CD4-positive, alpha-beta T cell treated with Interleukin-6 at 100 ng/mL for 8 hours (primary cell): ENCODE data around the gene PITX3.

ENCODE experiments used
- DNase-seq: peaks from one replicate; pipeline ENCODE4 v3.0.0-alpha.2; 2020; ENCODE audit warnings: mixed read lengths, low spot score

The PITX3 gene

GRCh38 chr10:102241444-102242117 lies at the start of gene PITX3:
PITX3 (minus strand) TSS chr10:102241512; CDS start chr10:102232080, 9,432 bp downstream.
- DNase-seq = peak; percentile 86

DNA sequence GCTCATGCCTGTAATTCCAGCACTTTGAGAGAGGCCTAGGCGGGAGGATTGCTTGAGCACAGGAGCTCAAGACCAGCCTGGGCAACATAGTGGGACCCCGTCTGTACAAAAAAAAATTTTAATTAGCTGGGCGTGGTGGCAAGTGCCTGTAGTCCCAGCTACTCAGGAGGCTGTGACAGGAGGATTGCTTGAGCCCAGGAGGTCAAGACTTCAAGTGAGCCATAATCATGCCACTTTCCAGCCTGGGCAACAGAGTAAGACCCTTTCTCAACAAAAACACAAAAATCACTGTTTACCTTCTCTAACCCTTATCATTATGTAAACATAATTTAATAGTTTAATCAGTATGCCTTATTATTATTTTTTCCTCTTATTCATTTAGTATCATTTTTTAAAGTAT lies 48.5 kb upstream of the PITX3 start:
- DNase-seq = no peak

GRCh38 chr10:102289356-102289755 lies 48.0 kb upstream of the PITX3 start:
- DNase-seq = no peak

- DNase-seq = no peak
Measured at GRCh38 chr10:102287991-102288390, 46.7 kb upstream of the PITX3 start.

DNA sequence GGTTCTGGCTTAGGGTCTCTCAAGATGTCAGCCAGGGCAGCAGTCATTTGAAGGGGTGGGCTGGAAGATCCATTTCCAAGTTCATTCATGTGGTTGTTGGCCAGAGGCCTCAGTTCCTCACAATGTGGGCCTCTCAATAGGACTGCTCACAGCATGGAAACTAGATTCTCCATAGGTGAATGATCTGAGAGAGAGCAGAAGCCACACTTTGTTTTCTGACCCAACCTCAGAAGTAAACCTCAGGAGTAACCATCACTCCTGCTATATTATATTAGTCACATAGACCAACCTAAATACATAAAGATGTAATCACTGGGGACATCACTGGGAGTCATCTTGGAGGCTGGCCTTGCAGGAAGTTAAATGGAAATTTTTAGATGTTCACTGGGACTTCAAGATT lies 46.2 kb upstream of the PITX3 start:
- no peak for DNase-seq

DNA sequence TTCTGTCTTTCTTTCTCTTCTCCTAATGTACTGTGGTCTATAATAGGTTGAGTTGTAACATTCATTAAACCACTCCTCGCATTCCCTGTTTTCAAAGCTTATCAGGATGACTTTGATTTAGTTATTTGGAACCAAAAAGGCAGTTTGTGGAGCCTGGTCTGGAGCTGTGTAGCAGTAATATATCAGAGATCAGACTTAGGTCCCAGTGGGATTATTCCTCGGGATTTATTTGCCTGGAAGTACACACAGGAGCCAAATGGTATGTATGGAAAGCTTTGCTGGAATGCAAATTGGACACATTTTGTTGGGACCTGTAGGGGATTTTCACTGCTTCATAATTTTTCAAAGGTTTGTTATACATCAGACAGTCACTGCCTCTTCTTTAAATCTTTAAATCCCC lies 44.9 kb upstream of the PITX3 start:
- no peak for DNase-seq

GRCh38 chr10:102285133-102285532 lies 43.8 kb upstream of the PITX3 start:
- DNase-seq = no peak

DNA sequence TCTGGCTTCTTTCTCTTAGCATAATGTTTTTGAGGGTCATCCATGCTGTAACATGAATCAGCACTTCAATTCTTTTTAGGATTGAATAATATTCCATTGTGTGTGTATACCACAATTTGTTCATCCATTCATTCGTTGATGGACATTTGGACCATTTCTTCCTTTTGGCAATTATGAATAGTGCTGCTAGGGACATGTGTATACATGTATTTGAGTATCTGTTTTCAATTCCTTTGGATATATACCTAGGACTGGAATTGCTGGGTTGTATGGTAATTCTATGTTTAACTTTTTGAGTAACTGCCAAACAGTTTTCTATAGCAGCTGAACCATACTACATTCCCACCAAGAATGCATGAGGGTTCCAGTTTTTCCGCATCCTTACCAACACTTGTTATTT lies 43.2 kb upstream of the PITX3 start:
- DNase-seq = no peak

GRCh38 chr10:102283890-102284289 lies 42.6 kb upstream of the PITX3 start:
- no peak for DNase-seq

DNA sequence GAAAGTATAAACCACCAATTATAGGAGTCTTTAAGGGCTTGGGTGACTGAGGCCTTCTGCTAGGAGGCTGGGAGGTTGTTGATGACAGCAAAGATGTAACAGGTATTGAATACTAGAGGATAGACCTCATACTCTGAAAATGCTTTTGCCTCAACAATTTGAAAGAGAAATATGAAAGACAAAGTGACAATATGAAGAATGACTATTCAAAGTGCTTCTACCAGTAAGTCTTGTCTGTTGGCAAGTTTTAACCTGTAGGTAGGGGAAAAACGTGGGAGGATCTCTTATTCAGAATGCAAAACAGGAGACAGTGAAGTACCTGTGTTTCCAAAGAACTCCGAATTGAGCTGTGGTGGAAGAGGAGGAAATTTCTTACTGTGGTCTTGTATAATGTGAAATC lies 42.2 kb upstream of the PITX3 start:
- no peak for DNase-seq

DNA sequence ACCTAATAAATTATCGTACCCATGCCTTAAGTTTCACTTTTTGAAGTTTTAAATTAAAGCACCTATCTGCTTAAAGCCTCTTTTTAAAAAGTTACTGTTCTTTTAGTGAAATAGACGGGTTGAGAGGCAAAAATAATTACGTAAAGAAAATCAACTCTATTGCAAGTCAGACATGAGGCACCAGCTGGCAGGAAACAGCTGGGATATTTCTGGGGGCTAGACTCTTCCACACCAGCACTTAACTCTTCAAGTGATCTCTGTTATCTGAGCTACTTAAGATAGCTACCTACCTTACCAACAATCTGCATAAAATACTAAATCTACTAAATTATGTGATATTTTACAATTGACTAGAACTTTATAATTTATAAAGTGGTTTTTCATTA lies 39.8 kb upstream of the PITX3 start:
- no peak for DNase-seq

DNA sequence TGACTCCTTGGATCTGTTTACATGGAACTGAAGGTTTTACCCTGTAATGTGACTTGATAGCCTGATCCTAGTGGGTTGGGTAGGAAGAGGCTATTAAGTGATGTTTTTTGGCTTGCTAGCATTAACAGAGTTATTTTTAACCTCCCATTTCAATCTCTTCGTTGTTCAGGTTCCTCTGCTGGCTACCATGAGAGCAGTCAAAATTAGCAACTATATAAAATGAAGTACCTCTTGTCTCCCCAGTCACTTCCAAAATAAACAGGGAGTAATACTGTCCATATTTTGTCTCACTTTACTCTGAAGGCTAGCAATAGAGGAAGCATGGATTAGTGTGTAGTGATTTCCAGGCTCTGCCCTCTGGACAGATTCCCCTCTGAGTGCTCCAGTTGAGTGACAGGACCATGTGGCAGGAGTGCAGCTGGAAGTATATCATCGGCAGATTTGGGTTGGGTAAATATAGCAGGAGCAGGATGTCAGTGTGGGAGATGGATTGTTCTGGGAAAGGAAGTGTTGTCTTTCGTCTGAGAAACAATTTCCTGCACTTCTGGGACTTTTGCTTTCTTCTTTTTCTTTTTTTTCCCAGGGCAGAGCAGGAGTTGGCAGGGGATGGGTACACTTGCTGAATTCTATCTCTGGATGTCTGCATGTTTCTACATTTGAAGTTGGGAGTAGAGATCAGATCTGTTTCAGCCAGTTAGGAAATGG lies 39.2 kb upstream of the PITX3 start:
- DNase-seq = no peak

- DNase-seq = no peak
Measured at GRCh38 chr10:102279104-102279503, 37.8 kb upstream of the PITX3 start.

DNA sequence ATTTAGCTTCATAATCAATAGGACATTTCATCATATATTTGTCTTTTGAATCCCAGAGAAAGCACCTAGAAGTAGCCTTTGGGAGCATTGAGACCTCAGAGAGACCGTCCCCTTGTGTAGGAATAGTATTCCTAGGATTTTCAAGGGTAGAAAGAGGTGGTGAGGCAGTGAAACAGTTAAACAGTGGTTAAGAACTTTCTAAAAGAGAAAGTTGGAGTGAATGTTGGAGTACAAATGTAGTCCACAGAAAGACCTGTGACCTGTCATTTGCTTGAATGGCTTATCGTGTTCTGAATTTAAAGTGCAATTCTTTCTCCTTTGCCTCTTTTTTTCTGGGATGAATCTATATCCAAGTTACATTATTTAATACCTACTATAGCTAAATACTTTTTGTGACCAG lies 34.0 kb upstream of the PITX3 start:
- DNase-seq = no peak

- no peak for DNase-seq
Measured at GRCh38 chr10:102274062-102274461, 32.8 kb upstream of the PITX3 start.

DNA sequence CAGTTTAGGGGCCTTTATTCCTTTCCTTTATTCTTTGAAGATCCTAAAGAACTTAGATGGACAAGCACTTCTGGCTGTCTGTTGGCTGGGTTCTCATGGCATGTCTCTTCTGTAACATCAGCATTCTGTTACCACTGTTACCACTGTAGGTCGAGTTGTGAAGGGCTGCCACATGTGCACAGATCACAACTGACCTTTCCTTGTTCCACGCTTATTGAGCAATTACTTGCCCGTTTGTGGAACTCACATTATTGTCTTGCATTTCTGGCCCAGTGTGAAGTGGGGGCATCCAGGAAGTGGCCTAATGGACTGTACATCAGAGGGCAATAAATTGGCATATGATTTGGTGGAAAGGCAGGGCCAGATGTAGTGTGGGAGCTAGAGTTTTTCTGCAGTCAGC lies 27.7 kb upstream of the PITX3 start:
- DNase-seq = no peak

GRCh38 chr10:102268375-102268888 lies 27.1 kb upstream of the PITX3 start:
- no peak for DNase-seq

DNA sequence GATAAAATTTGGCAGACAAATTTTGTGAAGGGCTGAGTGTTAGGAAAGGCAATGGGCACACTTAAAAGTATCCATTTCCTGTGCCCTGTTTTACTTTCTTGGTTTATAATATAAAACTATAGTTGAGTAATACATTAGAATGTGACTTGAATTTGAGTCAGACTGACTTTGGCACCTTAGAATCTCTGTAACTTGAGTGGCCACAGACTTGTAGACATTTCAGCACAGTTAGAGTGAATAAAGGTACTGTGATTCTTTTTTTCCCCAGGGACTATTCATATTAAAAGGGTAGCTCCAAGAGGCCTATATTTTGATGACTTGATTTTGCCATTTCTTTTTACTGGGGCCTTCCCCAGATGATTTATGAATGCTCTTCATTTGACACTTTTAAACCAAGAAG lies 26.4 kb upstream of the PITX3 start:
- no peak for DNase-seq

GRCh38 chr10:102266670-102267069 lies 25.4 kb upstream of the PITX3 start:
- no peak for DNase-seq

GRCh38 chr10:102264371-102264770 lies 23.1 kb upstream of the PITX3 start:
- no peak for DNase-seq

GRCh38 chr10:102262744-102263370 lies 21.5 kb upstream of the PITX3 start:
- DNase-seq = no peak

DNA sequence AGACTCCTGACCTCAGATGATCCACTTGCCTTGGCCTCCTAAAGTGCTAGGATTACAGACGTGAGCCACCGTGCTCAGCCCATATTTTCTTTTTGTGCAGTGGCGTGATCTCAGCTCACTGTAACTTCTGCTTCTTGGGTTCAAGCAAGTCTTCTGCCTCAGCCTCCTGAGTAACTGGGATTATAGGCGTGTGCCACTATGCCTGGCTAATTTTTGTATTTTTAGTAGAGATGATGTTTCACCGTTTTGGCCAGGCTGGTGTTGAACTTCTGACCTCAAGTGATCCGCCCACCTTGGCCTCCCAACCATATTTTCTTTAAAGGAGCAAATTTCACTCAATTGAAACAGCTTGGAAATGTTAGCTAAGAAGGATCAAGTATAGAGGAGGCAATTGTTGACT lies 20.5 kb upstream of the PITX3 start:
- no peak for DNase-seq

GRCh38 chr10:102261196-102261595 lies 19.9 kb upstream of the PITX3 start:
- DNase-seq = no peak
